Measurements from ENCODE around the gene CUL7.
"Not testable (repeated sequence)": the region's sequence is repeated elsewhere in the genome, so short reads cannot be mapped to it uniquely, and the experiment has no call there.

Gene CUL7

DNA sequence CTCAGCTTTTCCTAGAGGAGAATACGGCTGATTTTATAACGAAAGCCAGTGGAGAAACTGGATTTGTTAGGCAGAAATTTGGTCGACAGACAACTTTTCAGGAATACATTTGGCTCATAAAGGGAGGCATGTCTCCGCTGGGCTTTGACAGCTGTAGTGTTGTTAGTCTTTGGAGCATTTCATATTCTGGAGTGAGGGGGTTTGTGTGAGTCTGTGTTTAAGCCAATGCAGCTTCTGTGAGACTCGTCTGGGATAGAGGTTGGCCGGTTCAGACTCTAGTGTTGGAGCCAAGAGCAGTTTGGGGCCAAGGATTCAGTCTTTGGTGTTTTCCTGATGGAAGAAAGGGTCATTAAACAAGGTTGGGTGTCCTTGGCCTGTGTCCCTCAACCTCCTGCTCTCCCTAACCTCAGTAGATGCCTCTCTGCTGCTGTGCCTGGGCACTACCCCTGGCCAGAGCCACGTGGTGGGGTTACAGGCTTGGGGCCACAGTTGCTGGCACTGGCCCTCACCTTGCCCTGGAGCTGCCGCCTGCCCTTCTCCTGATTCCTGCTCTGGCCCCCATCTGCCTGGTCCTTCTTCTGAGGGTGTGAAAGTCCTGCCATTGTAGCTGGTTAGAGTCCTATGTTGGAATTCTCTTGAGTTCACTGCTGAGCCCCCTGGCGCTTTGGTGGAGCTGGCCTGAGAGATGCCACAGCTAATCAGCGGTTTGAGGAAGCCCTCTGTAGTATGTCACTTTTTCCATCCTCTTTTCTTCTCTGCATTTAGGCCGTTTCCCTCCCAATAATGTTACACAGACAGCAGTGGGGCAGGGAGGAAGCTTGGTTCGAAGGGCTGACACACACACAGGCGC, 29.4 kb upstream of the CUL7 start:
- peaks cover 85% of the 10 kb centered on the region for H3K79me2 ChIP-seq (ENCODE audit: insufficient read depth, low read length)
- H3K4me2 ChIP-seq (ENCODE audit: low read depth, low read length, poor library complexity, severe bottlenecking) = peak overlapping the region; percentile 13
- H2AFZ ChIP-seq (ENCODE audit: low read length) = no peak overlapping the region
- TF ChIP-seq EZH2phosphoT487 (IDR thresholded peaks at IDR 0.05; ENCODE audit: borderline replicate concordance) (no peak), CTCF (conservative IDR thresholded peaks at IDR 0.05; ENCODE audit: low read length) (no peak)
- no peaks in the 10 kb centered on the region for H3K36me3 ChIP-seq (ENCODE audit: insufficient read depth, low read length)
- no peaks in the 10 kb centered on the region for H3K27me3 ChIP-seq (ENCODE audit: insufficient read depth, low read length, poor library complexity, severe bottlenecking)
- no peak overlapping the region for H3K9ac ChIP-seq (ENCODE audit: low read depth, low read length, poor library complexity, severe bottlenecking)
- no peaks in the 10 kb centered on the region for H3K9me2 ChIP-seq (replicated peaks; ENCODE audit: low read depth, low read length)
- H3K4me1 ChIP-seq (ENCODE audit: insufficient read depth, low read length, poor library complexity, severe bottlenecking) = peaks cover 42% of the 10 kb centered on the region
- H4K20me1 ChIP-seq (ENCODE audit: insufficient read depth, low read length, poor library complexity, severe bottlenecking) = peaks cover 7% of the 10 kb centered on the region
- H3F3A ChIP-seq (ENCODE audit: low read depth) = no peaks in the 10 kb centered on the region
- no peaks in the 10 kb centered on the region for H3K9me3 ChIP-seq (ENCODE audit: insufficient read depth, low read depth, low read length)
- no peak overlapping the region for H3K4me3 ChIP-seq (ENCODE audit: low read length, poor library complexity, severe bottlenecking)

GRCh38 chr6:43081922-43082321, 28.3 kb upstream of the CUL7 start:
- H3K27me3 ChIP-seq (ENCODE audit: insufficient read depth, low read length, poor library complexity, severe bottlenecking); H3K9me3 ChIP-seq (ENCODE audit: insufficient read depth, low read depth, low read length); H3K36me3 ChIP-seq (ENCODE audit: insufficient read depth, low read length); H3K9ac ChIP-seq (ENCODE audit: low read depth, low read length, poor library complexity, severe bottlenecking); H3K4me2 ChIP-seq (ENCODE audit: low read depth, low read length, poor library complexity, severe bottlenecking); H3K4me3 ChIP-seq (ENCODE audit: low read length, poor library complexity, severe bottlenecking); H3K9me2 ChIP-seq (replicated peaks; ENCODE audit: low read depth, low read length); H2AFZ ChIP-seq (ENCODE audit: low read length); H3F3A ChIP-seq (ENCODE audit: low read depth): not testable (repeated sequence)
- Histone ChIP-seq H3K4me1 (ENCODE audit: insufficient read depth, low read length, poor library complexity, severe bottlenecking) (peaks cover 49% of the 10 kb centered on the region), H3K79me2 (ENCODE audit: insufficient read depth, low read length) (peaks cover 85% of the 10 kb centered on the region), H4K20me1 (ENCODE audit: insufficient read depth, low read length, poor library complexity, severe bottlenecking) (peaks cover 11% of the 10 kb centered on the region)

GRCh38 chr6:43081043-43081442, 27.4 kb upstream of the CUL7 start:
- Histone ChIP-seq H2AFZ (ENCODE audit: low read length) (no peak overlapping the region), H3F3A (ENCODE audit: low read depth) (no peaks in the 10 kb centered on the region), H3K4me1 (ENCODE audit: insufficient read depth, low read length, poor library complexity, severe bottlenecking) (peaks cover 42% of the 10 kb centered on the region), H3K9me3 (ENCODE audit: insufficient read depth, low read depth, low read length) (no peaks in the 10 kb centered on the region), H3K36me3 (ENCODE audit: insufficient read depth, low read length) (no peaks in the 10 kb centered on the region), H4K20me1 (ENCODE audit: insufficient read depth, low read length, poor library complexity, severe bottlenecking) (peaks cover 11% of the 10 kb centered on the region), H3K27me3 (ENCODE audit: insufficient read depth, low read length, poor library complexity, severe bottlenecking) (no peaks in the 10 kb centered on the region), H3K4me2 (ENCODE audit: low read depth, low read length, poor library complexity, severe bottlenecking) (no peak overlapping the region), H3K79me2 (ENCODE audit: insufficient read depth, low read length) (peaks cover 83% of the 10 kb centered on the region), H3K4me3 (ENCODE audit: low read length, poor library complexity, severe bottlenecking) (no peak overlapping the region), H3K9ac (ENCODE audit: low read depth, low read length, poor library complexity, severe bottlenecking) (no peak overlapping the region), H3K9me2 (replicated peaks; ENCODE audit: low read depth, low read length) (no peaks in the 10 kb centered on the region)
- TF ChIP-seq EZH2phosphoT487 (IDR thresholded peaks at IDR 0.05; ENCODE audit: borderline replicate concordance) (no peak), CTCF (conservative IDR thresholded peaks at IDR 0.05; ENCODE audit: low read length) (no peak)

- Histone ChIP-seq H3K4me3 (ENCODE audit: low read length, poor library complexity, severe bottlenecking) (peak overlapping the region; percentile 97), H3K36me3 (ENCODE audit: insufficient read depth, low read length) (no peaks in the 10 kb centered on the region), H3K79me2 (ENCODE audit: insufficient read depth, low read length) (peaks cover 64% of the 10 kb centered on the region), H3K9me3 (ENCODE audit: insufficient read depth, low read depth, low read length) (no peaks in the 10 kb centered on the region), H3K4me2 (ENCODE audit: low read depth, low read length, poor library complexity, severe bottlenecking) (peak overlapping the region; percentile 91), H3K27me3 (ENCODE audit: insufficient read depth, low read length, poor library complexity, severe bottlenecking) (no peaks in the 10 kb centered on the region), H3K4me1 (ENCODE audit: insufficient read depth, low read length, poor library complexity, severe bottlenecking) (peaks cover 48% of the 10 kb centered on the region), H3K9me2 (replicated peaks; ENCODE audit: low read depth, low read length) (no peaks in the 10 kb centered on the region), H4K20me1 (ENCODE audit: insufficient read depth, low read length, poor library complexity, severe bottlenecking) (peaks cover 11% of the 10 kb centered on the region), H3F3A (ENCODE audit: low read depth) (no peaks in the 10 kb centered on the region), H2AFZ (ENCODE audit: low read length) (no peak overlapping the region), H3K9ac (ENCODE audit: low read depth, low read length, poor library complexity, severe bottlenecking) (no peak overlapping the region)
- no peak for TF ChIP-seq CTCF (conservative IDR thresholded peaks at IDR 0.05; ENCODE audit: low read length)
- TF ChIP-seq EZH2phosphoT487 (IDR thresholded peaks at IDR 0.05; ENCODE audit: borderline replicate concordance) = no peak
These were observed 25.0 kb upstream of the CUL7 start for GRCh38 chr6:43078691-43079090.
